ENCODE data around the gene SMIM35.
"Not testable (repeated sequence)": the region's sequence is repeated elsewhere in the genome, so short reads cannot be mapped to it uniquely, and the experiment has no call there.

Gene SMIM35

DNA sequence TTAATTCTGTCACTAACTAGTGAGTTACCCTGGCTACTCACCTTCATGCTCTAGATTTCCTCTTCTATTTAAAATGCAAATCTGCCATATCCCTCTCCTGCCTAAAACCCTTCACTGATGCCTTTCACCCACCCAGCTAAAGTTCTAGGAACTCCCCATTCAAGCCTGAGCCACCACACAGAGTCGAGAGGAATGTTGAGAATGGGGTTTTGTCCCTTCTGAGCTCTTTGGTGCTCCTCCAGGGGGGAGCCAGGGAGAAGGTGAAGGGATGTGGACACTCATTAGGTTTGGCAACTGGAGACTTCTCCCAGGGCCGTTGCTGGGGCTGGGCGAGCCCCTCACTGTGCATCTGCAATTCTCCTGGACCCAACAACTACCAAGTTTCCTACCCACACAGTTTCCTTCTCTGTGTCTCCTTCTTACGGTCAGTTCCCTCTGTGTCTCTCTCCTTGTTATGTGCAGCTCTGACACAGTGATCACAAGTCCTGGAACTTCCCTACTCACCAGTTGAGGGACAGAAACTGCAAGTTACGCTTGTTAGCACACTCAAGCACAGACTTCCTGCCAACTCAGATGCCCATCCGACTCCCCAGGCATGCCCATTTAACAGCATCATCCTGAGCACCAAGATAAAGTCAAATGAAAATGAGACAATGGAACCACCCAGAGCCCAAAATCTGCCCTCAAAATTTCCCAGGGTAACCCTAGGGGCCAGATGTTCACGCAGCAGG, 107.1 kb downstream of the SMIM35 start:
- peak in 1 of 5 experiments; percentile 58 for DNase-seq

DNA sequence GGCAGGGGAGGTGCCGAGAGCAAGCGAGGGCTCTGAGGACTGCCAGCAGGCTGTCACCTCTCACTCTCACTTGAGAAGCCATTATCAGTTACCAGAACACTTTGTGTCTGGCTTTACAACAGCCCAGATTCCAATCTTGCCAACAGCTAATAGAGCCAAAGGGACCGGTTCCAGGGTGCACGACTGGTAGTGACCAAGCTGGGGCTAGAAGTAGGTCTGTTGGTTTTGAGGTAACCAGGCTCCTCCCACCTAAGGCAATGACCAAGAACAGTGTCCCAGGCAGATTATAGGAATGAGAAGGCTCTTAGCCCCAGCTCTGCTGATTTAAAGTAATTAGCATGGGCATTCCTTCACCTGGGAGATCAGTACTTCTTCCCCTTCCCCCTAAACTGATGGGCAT, 107.8 kb downstream of the SMIM35 start:
- no peak for DNase-seq

DNA sequence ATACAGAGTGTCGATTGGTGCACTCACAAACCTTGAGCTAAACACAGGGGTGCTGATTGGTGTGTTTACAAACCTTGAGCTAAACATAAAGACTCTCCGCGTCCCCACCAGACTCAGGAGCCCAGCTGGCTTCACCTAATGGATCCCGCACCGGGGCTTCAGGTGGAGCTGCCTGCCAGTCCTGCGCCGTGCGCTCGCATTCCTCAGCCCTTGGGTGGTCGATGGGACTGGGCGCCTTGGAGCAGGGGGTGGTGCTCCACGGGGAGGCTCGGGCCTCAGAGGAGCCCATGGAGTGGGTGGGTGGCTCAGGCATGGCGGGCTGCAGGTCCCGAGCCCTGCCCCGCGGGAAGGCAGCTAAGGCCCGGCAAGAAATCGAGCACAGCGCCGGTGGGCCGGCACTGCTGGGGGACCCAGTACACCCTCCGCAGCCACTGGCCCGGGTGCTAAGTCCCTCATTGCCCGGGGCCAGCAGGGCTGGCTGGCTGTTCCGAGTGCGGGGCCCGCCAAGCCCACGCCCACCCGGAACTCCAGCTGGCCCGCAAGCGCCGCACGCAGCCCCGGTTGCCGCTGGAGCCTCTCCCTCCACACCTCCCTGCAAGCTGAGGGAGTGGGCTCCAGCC, 108.4 kb downstream of the SMIM35 start:
- DNase-seq = not testable (repeated sequence)

DNA sequence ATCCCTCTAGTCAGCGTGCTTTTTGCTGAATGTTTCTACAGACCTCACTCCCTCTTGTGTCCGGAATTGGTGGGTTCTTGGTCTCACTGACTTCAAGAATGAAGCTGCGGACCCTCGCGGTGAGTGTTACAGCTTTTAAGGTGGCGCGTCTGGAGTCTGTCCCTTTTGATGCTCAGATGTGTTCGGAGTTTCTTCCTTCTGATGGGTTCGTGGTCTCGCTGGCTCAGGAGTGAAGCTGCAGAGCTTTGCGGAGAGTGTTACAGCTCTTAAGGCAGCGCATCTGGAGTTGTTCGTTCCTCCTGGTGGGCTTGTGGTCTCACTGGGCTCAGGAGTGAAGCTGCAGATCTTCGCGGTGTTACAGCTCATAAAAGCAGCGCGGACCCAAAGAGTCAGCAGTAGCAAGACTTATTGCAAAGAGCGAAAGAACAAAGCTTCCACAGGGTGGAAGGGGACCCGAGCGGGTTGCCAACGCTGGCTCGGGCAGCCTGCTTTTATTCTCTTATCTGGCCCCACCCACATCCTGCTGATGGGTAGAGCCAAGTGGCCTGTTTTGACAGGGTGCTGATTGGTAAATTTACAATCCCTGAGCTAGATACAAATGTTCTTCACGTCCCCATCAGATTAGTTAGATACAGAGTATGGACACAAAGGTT, 109.0 kb downstream of the SMIM35 start:
- not testable (repeated sequence) for DNase-seq

GRCh38 chr11:117977029-117977428, 109.7 kb downstream of the SMIM35 start:
- DNase-seq = no peak

DNA sequence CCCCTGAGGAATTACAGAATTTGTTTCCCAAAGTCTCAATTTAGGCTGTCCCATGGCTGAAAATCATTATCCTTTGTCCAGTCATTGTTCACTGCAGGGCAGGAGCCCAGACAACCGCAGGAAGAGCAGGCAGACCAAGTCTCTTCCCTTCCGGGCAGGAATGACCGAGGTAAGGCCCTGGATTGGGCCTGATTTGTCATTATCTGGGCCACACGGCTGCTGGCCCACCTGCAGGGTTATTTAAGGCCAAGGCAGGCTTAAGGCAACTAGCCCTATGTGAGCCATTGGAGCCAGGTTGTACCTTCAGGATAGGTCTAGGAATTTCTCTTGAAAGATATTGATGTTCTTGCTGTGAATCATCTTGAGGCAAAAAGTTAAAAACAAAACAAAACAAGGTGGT, 110.3 kb downstream of the SMIM35 start:
- DNase-seq = no peak

DNA sequence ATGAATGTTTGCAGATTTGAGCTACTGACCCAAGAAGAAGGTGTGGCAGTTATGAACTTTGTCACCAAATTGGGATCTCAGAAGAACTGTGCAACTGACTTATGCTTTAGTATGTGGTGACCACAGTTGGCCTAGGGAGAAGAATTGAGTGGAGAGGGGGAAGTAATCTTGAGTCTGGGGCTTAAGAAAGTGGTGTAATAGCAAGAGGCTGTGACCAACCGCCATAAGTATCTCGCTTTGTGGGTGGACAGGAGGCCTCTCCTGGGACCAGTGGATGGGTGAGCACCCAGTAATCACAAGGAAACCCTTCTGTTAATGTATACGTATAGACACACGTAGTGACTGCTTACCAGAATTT, 113.3 kb downstream of the SMIM35 start:
- DNase-seq = no peak

- DNase-seq = no peak
Measured at GRCh38 chr11:117972629-117973502, 113.9 kb downstream of the SMIM35 start.

GRCh38 chr11:117972044-117972443, 114.7 kb downstream of the SMIM35 start:
- DNase-seq = no peak

DNA sequence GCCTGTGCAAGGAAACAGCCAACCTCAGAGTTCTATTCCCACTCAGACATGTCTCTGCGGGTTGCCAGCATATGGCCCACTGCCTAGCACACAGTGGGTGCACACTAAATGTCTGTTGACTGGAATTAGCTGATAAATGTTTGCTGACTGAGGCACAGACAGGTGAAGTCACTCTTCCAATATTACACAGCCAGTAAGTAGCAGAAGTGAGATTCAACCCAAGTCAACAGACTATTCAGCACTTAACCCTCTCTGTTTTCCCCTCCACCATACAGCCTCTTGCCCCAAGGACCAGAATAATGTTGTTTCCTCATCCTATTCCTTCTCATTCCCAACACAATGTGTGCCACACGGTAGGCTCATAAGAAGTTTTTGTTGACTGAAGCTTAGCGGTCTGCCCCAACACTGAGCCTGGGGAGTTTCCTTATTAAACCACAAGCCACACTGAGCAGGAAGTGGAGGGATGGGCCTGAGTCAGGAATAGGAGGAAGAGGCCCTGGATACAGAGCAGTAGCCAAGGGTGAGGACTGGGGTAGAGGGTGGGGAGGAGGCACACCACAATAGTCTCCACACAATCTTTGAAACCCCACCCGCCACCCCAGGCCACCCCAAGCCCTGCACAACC, 116.3 kb downstream of the SMIM35 start:
- DNase-seq = peak in 2 of 5 experiments; percentile 38 to 75

GRCh38 chr11:117969160-117969991, 117.4 kb downstream of the SMIM35 start:
- DNase-seq = no peak

GRCh38 chr11:117966908-117967307, 119.9 kb downstream of the SMIM35 start:
- DNase-seq = no peak

GRCh38 chr11:117962826-117963225, 123.9 kb downstream of the SMIM35 start:
- DNase-seq = no peak

DNA sequence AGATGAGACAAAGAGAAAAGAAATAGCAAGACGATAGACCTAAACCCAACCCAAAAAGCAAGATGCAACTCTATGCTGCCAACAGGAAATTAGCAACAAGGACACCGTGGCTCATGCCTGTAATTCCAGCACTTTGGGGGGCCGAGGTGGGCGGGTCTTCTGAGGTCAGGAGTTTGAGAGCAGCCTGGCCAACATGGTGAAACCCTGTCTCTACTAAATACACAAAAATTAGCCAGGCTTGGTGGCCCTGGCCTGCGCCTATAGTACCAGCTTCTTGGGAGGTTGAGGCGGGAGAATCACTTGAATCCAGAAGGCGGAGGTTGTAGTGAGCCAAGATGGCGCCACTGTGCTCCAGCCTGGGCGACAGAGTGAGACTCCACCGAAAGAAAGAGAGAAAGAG, 124.9 kb downstream of the SMIM35 start:
- no peak for DNase-seq

DNA sequence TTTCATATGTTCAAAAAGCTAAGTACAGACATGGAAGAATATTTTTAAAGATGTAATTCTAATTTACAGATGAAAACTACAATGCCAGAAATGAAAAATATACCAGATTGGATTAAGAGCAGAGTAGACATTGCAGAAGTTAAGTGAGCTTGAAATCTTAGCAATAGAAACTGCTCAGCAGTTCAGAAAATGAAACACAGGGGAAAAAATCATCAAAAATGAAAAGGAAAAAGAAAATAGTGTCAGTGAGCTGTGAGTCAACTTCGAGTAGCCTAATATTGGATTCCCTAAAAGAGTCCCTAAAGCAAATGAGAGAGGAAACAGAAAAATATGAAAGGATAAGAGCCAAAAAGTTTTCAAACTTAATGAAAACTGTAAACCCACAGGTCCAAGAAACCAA, 126.4 kb downstream of the SMIM35 start:
- no peak for DNase-seq

DNA sequence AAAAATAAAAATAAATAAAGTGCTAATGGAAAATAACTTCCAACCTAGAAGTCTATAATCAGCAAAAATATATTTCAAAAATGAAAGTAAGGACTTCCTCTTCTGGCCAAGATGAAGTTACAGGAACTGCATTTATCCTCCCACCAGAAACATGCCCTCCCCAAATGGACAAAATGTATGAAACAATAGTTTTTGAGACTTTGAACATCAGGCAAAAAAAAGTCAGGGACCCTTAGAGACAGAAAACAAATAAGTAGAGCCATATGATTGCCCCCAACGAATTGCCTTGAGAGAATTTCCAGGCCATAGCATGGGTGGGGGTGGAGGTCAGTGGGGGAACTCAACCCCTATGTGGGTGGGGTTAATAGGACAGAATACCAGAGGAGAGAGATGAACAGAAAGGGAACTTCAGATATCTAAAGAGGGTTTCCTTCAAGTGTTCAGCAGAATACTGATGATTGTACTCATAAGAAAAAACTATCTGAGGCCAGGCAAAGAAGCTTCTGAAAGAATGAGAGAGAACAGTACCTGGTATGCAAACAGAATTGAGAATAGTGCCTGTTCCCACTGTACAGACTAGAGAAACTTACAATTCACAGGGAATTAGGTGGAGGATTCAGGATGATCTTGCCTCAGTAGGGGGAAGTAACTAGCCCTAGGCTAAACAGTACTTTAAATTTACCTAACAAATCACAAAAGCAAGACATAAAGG, 127.2 kb downstream of the SMIM35 start:
- DNase-seq = no peak

DNA sequence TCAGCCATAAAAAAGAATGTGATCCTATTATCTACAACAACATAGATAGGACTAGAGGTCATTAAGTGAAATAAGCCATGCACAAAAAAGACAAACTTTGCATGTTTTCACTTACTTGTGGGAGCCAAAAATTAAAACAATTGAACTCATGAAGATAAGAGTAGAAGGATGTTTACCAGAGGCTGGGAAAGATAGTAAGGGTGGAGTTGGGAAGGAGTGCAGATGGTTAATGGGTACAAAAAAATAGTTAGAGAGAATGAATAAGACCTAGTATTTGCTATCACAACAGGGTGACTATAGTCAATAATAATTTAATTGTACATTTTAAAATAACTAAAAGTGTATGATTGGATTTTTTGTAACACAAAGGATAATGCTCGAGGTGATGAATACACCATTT, 127.8 kb downstream of the SMIM35 start:
- DNase-seq = no peak
